PC-3 (cell line): ENCODE results near the gene TTC12.

ENCODE experiments used
- EZH2 ChIP-seq: fragments of 300-600 bp; sonication (generic); IDR thresholded peaks from one replicate; pipeline ENCODE4 v1.6.1; 2017; ENCODE audit warnings: antibody characterized with exemption, mild to moderate bottlenecking, low read length; ENCODE audit not compliant: unreplicated experiment
- EZH2phosphoT487 ChIP-seq: fragments of 300-600 bp; sonication (generic); IDR thresholded peaks from 2 replicates; pipeline ENCODE4 v1.6.1; 2018; ENCODE audit warnings: mild to moderate bottlenecking, antibody characterized with exemption, low read length, borderline replicate concordance
- TF ChIP-seq, protein P1 (sequence below): fragments of 300-600 bp; sonication (generic); conservative IDR thresholded peaks from 2 replicates; pipeline ENCODE4 v1.5.1; 2017; ENCODE audit warnings: antibody characterized with exemption, low read depth, mild to moderate bottlenecking, low read length

DNA sequence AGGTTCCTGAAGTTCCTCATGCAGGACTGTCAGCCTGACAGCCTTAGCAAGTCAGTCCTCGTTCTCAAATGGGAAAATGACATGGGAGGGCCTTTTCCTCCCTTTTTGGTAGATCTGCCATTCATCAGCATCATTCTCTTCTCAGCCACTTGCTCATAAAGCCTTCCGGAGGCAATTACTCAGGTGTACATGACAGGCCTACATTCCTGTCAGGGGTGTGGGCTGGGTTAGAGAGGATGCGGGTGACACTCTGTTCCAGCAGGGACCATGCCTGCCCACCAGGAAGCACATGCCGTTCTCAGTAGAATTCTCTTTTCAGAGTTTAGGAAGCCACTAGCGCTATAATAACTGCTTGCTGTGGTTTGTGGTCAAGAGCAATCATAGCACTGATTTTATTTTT lies 49.0 kb downstream of the TTC12 start:
- TF ChIP-seq, protein P1, sequence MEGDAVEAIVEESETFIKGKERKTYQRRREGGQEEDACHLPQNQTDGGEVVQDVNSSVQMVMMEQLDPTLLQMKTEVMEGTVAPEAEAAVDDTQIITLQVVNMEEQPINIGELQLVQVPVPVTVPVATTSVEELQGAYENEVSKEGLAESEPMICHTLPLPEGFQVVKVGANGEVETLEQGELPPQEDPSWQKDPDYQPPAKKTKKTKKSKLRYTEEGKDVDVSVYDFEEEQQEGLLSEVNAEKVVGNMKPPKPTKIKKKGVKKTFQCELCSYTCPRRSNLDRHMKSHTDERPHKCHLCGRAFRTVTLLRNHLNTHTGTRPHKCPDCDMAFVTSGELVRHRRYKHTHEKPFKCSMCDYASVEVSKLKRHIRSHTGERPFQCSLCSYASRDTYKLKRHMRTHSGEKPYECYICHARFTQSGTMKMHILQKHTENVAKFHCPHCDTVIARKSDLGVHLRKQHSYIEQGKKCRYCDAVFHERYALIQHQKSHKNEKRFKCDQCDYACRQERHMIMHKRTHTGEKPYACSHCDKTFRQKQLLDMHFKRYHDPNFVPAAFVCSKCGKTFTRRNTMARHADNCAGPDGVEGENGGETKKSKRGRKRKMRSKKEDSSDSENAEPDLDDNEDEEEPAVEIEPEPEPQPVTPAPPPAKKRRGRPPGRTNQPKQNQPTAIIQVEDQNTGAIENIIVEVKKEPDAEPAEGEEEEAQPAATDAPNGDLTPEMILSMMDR, result no peak
- no peak for TF ChIP-seq EZH2
- TF ChIP-seq EZH2phosphoT487, result no peak
